ENCODE measurements around the gene CFAP300.
A peak's percentile ranks its signal among the peaks of the same experiment; 100 is the strongest.

The CFAP300 gene

GRCh38 chr11:102099755-102100154 lies 52.5 kb downstream of the CFAP300 start:
- no peak overlapping the region for H3K27ac ChIP-seq

GRCh38 chr11:102108734-102109440 lies 61.6 kb downstream of the CFAP300 start:
- no peak overlapping the region for H3K4me3 ChIP-seq (ENCODE audit: low read depth in 1 of 2, low read length in 1 of 2)

More at GRCh38 chr11:102099755-102100154, 52.5 kb downstream of the CFAP300 start:
- Histone ChIP-seq H3K9me3 (no peaks in the 10 kb centered on the region), H3K4me1 (ENCODE audit: control insufficient read depth in 1 of 2, insufficient read depth in 1 of 2, low read depth in 1 of 2, low read length in 1 of 2) (no peaks in the 10 kb centered on the region), H3K4me3 (ENCODE audit: low read depth in 1 of 2, low read length in 1 of 2) (no peak overlapping the region), H3K27me3 (peaks cover 24% of the 10 kb centered on the region), H3K36me3 (no peaks in the 10 kb centered on the region)
- no peak for TF ChIP-seq CTCF (IDR thresholded peaks at IDR 0.05)

GRCh38 chr11:102109896-102110760 lies 62.9 kb downstream of the CFAP300 start, which contains the start of gene YAP1:
YAP1 (plus strand) TSS chr11:102110447; CDS start chr11:102110849, 402 bp downstream.
- Histone ChIP-seq H3K27ac (no peak within 1 kb of the TSS), H3K27me3 (peaks cover 98% of the 10 kb centered on the region), H3K36me3 (no peaks in the 10 kb centered on the region), H3K4me3 (ENCODE audit: low read depth in 1 of 2, low read length in 1 of 2) (peak within 1 kb of the TSS; percentile 37 to 59), H3K9me3 (no peaks in the 10 kb centered on the region), H3K4me1 (ENCODE audit: control insufficient read depth in 1 of 2, insufficient read depth in 1 of 2, low read depth in 1 of 2, low read length in 1 of 2) (peaks cover 8 to 22% of the 10 kb centered on the region in 2 experiments)
- no peak for TF ChIP-seq CTCF (IDR thresholded peaks at IDR 0.05)

More at GRCh38 chr11:102108734-102109440, 61.6 kb downstream of the CFAP300 start:
- H3K27ac ChIP-seq: no peak overlapping the region
- H3K27me3 ChIP-seq: peaks cover 86% of the 10 kb centered on the region
- H3K9me3 ChIP-seq: no peaks in the 10 kb centered on the region
- H3K4me1 ChIP-seq (ENCODE audit: control insufficient read depth in 1 of 2, insufficient read depth in 1 of 2, low read depth in 1 of 2, low read length in 1 of 2): peaks cover 8 to 22% of the 10 kb centered on the region in 2 experiments
- no peak for TF ChIP-seq CTCF (IDR thresholded peaks at IDR 0.05)
- no peaks in the 10 kb centered on the region for H3K36me3 ChIP-seq

- H3K4me3 ChIP-seq (ENCODE audit: low read depth in 1 of 2, low read length in 1 of 2): peak overlapping the region; percentile 15 to 59
- H3K36me3 ChIP-seq: no peaks in the 10 kb centered on the region
- no peaks in the 10 kb centered on the region for H3K9me3 ChIP-seq
- peaks cover 98% of the 10 kb centered on the region for H3K27me3 ChIP-seq
- H3K27ac ChIP-seq: no peak overlapping the region
- no peak for TF ChIP-seq CTCF (IDR thresholded peaks at IDR 0.05)
- peaks cover 8 to 22% of the 10 kb centered on the region in 2 experiments for H3K4me1 ChIP-seq (ENCODE audit: control insufficient read depth in 1 of 2, insufficient read depth in 1 of 2, low read depth in 1 of 2, low read length in 1 of 2)
These were observed 63.4 kb downstream of the CFAP300 start for GRCh38 chr11:102110761-102111010.

GRCh38 chr11:102111011-102111786 lies 64.0 kb downstream of the CFAP300 start:
- H3K27ac ChIP-seq: no peak overlapping the region
- peaks cover 100% of the 10 kb centered on the region for H3K27me3 ChIP-seq
- no peak for TF ChIP-seq CTCF (IDR thresholded peaks at IDR 0.05)
- peak overlapping the region; percentile 15 to 59 for H3K4me3 ChIP-seq (ENCODE audit: low read depth in 1 of 2, low read length in 1 of 2)
- peaks cover 8 to 22% of the 10 kb centered on the region in 2 experiments for H3K4me1 ChIP-seq (ENCODE audit: control insufficient read depth in 1 of 2, insufficient read depth in 1 of 2, low read depth in 1 of 2, low read length in 1 of 2)
- H3K36me3 ChIP-seq: no peaks in the 10 kb centered on the region
- no peaks in the 10 kb centered on the region for H3K9me3 ChIP-seq
